Omental fat pad (tissue), 4 donors: ENCODE results near the gene C1QL4. TPM values are rescaled to one million over a fixed set of nuclear protein-coding genes. Genes with fewer than 3 reads are reported as not detected.
"Not testable (repeated sequence)": the region's sequence is repeated elsewhere in the genome, so short reads cannot be mapped to it uniquely, and the experiment has no call there.

Experiments
- ATAC-seq: fragments of 150-250 bp; one replicate; pipeline ENCODE4 v1.9.1; 2016; ENCODE audit warnings: mild to moderate bottlenecking, moderate library complexity; ENCODE audit not compliant: low FRiP score
- DNase-seq: peaks from one replicate; pipeline ENCODE4 v3.0.0-alpha.2; 2019; ENCODE audit warnings: low spot score
- CTCF ChIP-seq, 3 donors: fragments of 450-650 bp; IDR thresholded peaks; one replicate each; pipeline ENCODE4 v1.5.1; 2016 to 2017; ENCODE audit warnings: antibody characterized with exemption in 3 of 3, mild to moderate bottlenecking in 3 of 3, moderate library complexity in 2 of 3
- total RNA-seq, 4 donors: library from RNA; depleted of rRNA; stranded (reverse); fragments of >200 nt; gene quantifications; one replicate each; pipeline ENCODE4 v1.1.0, GENCODE V29; 2016

C1QL4 gene
- total RNA-seq, 4 donors from 2014 or later = 0.65 to 1.1 TPM; not detected in 2

- DNase-seq (no peak), ATAC-seq (no peak)
- no peak for TF ChIP-seq CTCF (IDR thresholded peaks at IDR 0.05)
Measured at GRCh38 chr12:49338830-49339463, 2.0 kb upstream of the C1QL4 start.

GRCh38 chr12:49335955-49336644 is 888 bp downstream of the C1QL4 start:
- ATAC-seq (no peak), DNase-seq (no peak)
- TF ChIP-seq CTCF (IDR thresholded peaks at IDR 0.05) = no peak

GRCh38 chr12:49335118-49335954 is 1.7 kb downstream of the C1QL4 start:
- no peak for TF ChIP-seq CTCF (IDR thresholded peaks at IDR 0.05)
- no peak for ATAC-seq
- DNase-seq = no peak

GRCh38 chr12:49334681-49335080 is 2.3 kb downstream of the C1QL4 start:
- DNase-seq (no peak), ATAC-seq (no peak)
- no peak for TF ChIP-seq CTCF (IDR thresholded peaks at IDR 0.05)

GRCh38 chr12:49334226-49334625 is 2.8 kb downstream of the C1QL4 start:
- no peak for DNase-seq
- no peak for TF ChIP-seq CTCF (IDR thresholded peaks at IDR 0.05)
- no peak for ATAC-seq

GRCh38 chr12:49333778-49334177 is 3.2 kb downstream of the C1QL4 start:
- not testable (repeated sequence) for ATAC-seq, DNase-seq

GRCh38 chr12:49332891-49333371 is 4.1 kb downstream of the C1QL4 start:
- ATAC-seq (no peak), DNase-seq (no peak)
- TF ChIP-seq CTCF (IDR thresholded peaks at IDR 0.05) = no peak
